Liver (tissue), 9 donors: ENCODE measurements around the gene SFXN5. TPM values are rescaled to one million over a fixed set of nuclear protein-coding genes. Genes with fewer than 3 reads are reported as not detected.
A peak's percentile ranks its signal among the peaks of the same experiment; 100 is the strongest.

Experiments used
- DNase-seq: peaks from one replicate; pipeline ENCODE4 v3.0.0-alpha.2; 2017; ENCODE audit warnings: low spot score
- H3K27ac ChIP-seq, 2 donors: one replicate each; pipeline ENCODE4 v1.7.0; 2013; ENCODE audit warnings: inconsistent platforms in 2 of 2, low read length in 2 of 2, control low read depth in 1 of 2, low read depth in 1 of 2, mild to moderate bottlenecking in 1 of 2
- H3K27me3 ChIP-seq, 4 donors: one replicate each; pipeline versions ENCODE4 v1.6.1 to v1.7.0; 2013; ENCODE audit warnings: low read length in 3 of 4, inconsistent platforms in 1 of 4, mild to moderate bottlenecking in 1 of 4, moderate library complexity in 1 of 4; ENCODE audit not compliant: control insufficient read depth in 4 of 4, insufficient read depth in 4 of 4
- H3K36me3 ChIP-seq, 4 donors: one replicate each; pipeline versions ENCODE4 v1.6.1 to v1.7.0; 2013; ENCODE audit warnings: low read length in 3 of 4, mild to moderate bottlenecking in 3 of 4, low read depth in 1 of 4, moderate library complexity in 1 of 4; ENCODE audit not compliant: control insufficient read depth in 4 of 4, insufficient read depth in 3 of 4
- H3K4me1 ChIP-seq, 4 donors: one replicate each; pipeline versions ENCODE4 v1.6.1 to v1.7.0; 2013; ENCODE audit warnings: low read length in 3 of 4, mild to moderate bottlenecking in 3 of 4, moderate library complexity in 1 of 4; ENCODE audit not compliant: control insufficient read depth in 4 of 4, insufficient read depth in 4 of 4
- H3K4me3 ChIP-seq, 3 donors: one replicate each; pipeline versions ENCODE4 v1.6.1 to v1.7.0; 2013; ENCODE audit warnings: low read length in 3 of 3, control low read depth in 1 of 3, low read depth in 1 of 3, mild to moderate bottlenecking in 1 of 3
- H3K9ac ChIP-seq, 2 donors: one replicate each; pipeline ENCODE4 v1.7.0; 2013; ENCODE audit warnings: low read length in 2 of 2, mild to moderate bottlenecking in 2 of 2, moderate library complexity in 2 of 2, control low read depth in 1 of 2, low read depth in 1 of 2
- H3K9me3 ChIP-seq, 4 donors: one replicate each; pipeline versions ENCODE4 v1.6.1 to v1.7.0; 2013; ENCODE audit warnings: low read length in 3 of 4; ENCODE audit not compliant: control insufficient read depth in 4 of 4
- EGR1 ChIP-seq, 2 donors: IDR thresholded peaks; 2 replicates each; pipeline ENCODE4 v1.6.1; 2016 to 2018; ENCODE audit warnings: antibody characterized with exemption in 2 of 2, low read depth in 2 of 2
- FOXA1 ChIP-seq: IDR thresholded peaks from 2 replicates; pipeline ENCODE4 v1.6.1; 2016; ENCODE audit warnings: antibody characterized with exemption
- FOXA2 ChIP-seq: IDR thresholded peaks from 2 replicates; pipeline ENCODE4 v1.6.1; 2016; ENCODE audit warnings: antibody characterized with exemption
- GABPA ChIP-seq, 2 donors: IDR thresholded peaks in 1 of 2; conservative IDR thresholded peaks in 1 of 2; 2 replicates each; pipeline ENCODE4 v1.6.1; 2016; ENCODE audit warnings: antibody characterized with exemption in 2 of 2, mild to moderate bottlenecking in 1 of 2, moderate library complexity in 1 of 2
- HNF4A ChIP-seq, 2 donors: conservative IDR thresholded peaks; 2 replicates each; pipeline ENCODE4 v1.6.1; 2016; ENCODE audit warnings: antibody characterized with exemption in 2 of 2, mild to moderate bottlenecking in 2 of 2
- HNF4G ChIP-seq: IDR thresholded peaks from 2 replicates; pipeline ENCODE4 v1.6.1; 2016; ENCODE audit warnings: antibody characterized with exemption
- JUND ChIP-seq, 2 donors: IDR thresholded peaks; 2 replicates each; pipeline ENCODE4 v1.6.1; 2016; ENCODE audit warnings: antibody characterized with exemption in 2 of 2
- NR2F2 ChIP-seq: IDR thresholded peaks from 2 replicates; pipeline ENCODE4 v1.6.1; 2016; ENCODE audit warnings: antibody characterized with exemption
- RAD21 ChIP-seq, 2 donors: IDR thresholded peaks; 2 replicates each; pipeline ENCODE4 v1.6.1; 2016; ENCODE audit warnings: antibody characterized with exemption in 2 of 2, mild to moderate bottlenecking in 2 of 2
- RXRA ChIP-seq, 2 donors: IDR thresholded peaks; 2 replicates each; pipeline ENCODE4 v1.6.1; 2017 to 2018; ENCODE audit warnings: antibody characterized with exemption in 2 of 2, mild to moderate bottlenecking in 1 of 2
- SP1 ChIP-seq: IDR thresholded peaks from 2 replicates; pipeline ENCODE4 v1.6.1; 2018; ENCODE audit warnings: antibody characterized with exemption, mild to moderate bottlenecking
- TAF1 ChIP-seq: conservative IDR thresholded peaks from 2 replicates; pipeline ENCODE4 v1.6.1; 2016; ENCODE audit warnings: antibody characterized with exemption, mild to moderate bottlenecking
- YY1 ChIP-seq: IDR thresholded peaks from 2 replicates; pipeline ENCODE4 v1.6.1; 2016; ENCODE audit warnings: antibody characterized with exemption, mild to moderate bottlenecking
- WGBS: extraction: QIAGEN DNeasy Blood & Tissue Kit; methylation state at CpG from one replicate; pipeline ENCODE4 v1.1.7; 2013; 5-methylcytosine and 5-hydroxymethylcytosine counted together
- polyA plus RNA-seq, 2 donors: library from polyadenylated mRNA; stranded (reverse) in 1 of 2; unstranded in 1 of 2; fragments of 200-250 nt in 1 of 2; fragments of >200 nt in 1 of 2; fragmentation: Nextera tagmentation in 1 of 2; extraction: Ambion mirVana in 1 of 2; gene quantifications; one replicate each; pipeline versions ENCODE4 v1.2.1 to v1.2.3, GENCODE V29; 2013 to 2015
- total RNA-seq, 2 donors: library from RNA; depleted of rRNA; stranded (reverse); fragments of >200 nt; gene quantifications; one replicate each; pipeline ENCODE4 v1.2.3, GENCODE V29; 2014
- TF ChIP-seq, protein P1 (sequence below): IDR thresholded peaks from 2 replicates; pipeline ENCODE4 v1.6.1; 2016; ENCODE audit warnings: antibody characterized with exemption
- TF ChIP-seq, protein P2 (sequence below): IDR thresholded peaks from 2 replicates; pipeline ENCODE4 v1.6.1; 2016; ENCODE audit warnings: antibody characterized with exemption, mild to moderate bottlenecking
- TF ChIP-seq, protein P3 (sequence below): IDR thresholded peaks from 2 replicates; pipeline ENCODE4 v1.6.1; 2016; ENCODE audit warnings: antibody characterized with exemption
- donor health status: healthy.
- donor health status: healthy.
- donor health status: healthy.
- donor health status: healthy.
- donor health status: healthy.

The SFXN5 gene
- total and polyA plus RNA-seq, 4 donors: 23.3 to 58.2 (median 29.5) TPM

DNA sequence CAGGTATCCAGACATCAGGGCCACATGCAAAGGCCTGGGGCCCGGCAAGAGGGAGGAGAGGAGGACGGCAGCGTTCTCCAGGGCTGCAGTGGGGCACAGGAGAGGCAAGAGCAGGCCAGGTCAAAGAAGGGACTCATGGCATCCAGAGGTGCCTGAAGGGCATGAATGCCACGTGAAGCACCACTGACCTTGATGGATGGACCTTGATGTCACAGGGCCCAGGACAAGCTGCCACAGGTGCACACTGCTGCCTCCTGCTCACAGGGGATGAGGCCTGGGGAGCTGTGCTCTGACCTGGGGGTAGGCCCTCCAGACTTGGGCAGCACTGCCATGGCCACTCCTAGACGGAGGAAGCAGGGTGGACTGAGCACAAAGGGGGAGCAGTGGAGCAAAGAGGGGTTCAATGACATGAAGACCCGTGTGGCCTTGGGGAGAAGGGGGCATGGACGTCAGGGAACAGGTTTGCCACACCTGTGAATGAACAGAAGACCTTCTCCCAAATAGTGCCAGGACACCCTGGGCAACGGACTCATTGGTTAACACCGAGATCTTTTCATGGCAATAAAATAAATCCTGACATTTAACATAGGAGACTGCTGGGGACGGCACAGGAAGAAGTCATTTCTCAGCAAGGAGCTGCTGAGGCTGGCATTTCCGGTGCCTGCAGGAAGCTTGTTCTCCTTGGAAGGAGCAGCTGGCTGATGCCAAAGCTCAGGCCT, 88.6 kb downstream of the SFXN5 start:
- Histone ChIP-seq H3K36me3 (peaks cover 0 to 4% (median 1%) of the 10 kb centered on the region in 4 donors), H3K9me3 (no peaks in the 10 kb centered on the region), H3K4me1 (peaks cover 31 to 56% (median 47%) of the 10 kb centered on the region in 4 donors), H3K4me3 (no peak overlapping the region), H3K27me3 (no peaks in the 10 kb centered on the region), H3K9ac (peak overlapping the region in 1 of 2 donors; percentile 53), H3K27ac (peak overlapping the region; percentile 70 to 86)
- 74% methylated on average over 11 of the region's 11 CpGs for WGBS
- TF ChIP-seq, protein P1, sequence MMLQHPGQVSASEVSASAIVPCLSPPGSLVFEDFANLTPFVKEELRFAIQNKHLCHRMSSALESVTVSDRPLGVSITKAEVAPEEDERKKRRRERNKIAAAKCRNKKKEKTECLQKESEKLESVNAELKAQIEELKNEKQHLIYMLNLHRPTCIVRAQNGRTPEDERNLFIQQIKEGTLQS: no peak
- TF ChIP-seq SP1 (peak; percentile 72), JUND (IDR thresholded peaks at IDR 0.05) (no peak), NR2F2 (no peak), FOXA2 (no peak), GABPA (IDR thresholded peaks at IDR 0.05 in 1 of 2, conservative IDR thresholded peaks at IDR 0.05 in 1 of 2) (no peak), YY1 (no peak), HNF4G (peak; percentile 50), TAF1 (no peak), EGR1 (IDR thresholded peaks at IDR 0.05; ENCODE audit: low read depth in 2 of 2) (no peak), RXRA (IDR thresholded peaks at IDR 0.05) (peak; percentile 80 to 89), HNF4A (conservative IDR thresholded peaks at IDR 0.05) (peak; percentile 68 to 77), FOXA1 (no peak)
- TF ChIP-seq, protein P2, sequence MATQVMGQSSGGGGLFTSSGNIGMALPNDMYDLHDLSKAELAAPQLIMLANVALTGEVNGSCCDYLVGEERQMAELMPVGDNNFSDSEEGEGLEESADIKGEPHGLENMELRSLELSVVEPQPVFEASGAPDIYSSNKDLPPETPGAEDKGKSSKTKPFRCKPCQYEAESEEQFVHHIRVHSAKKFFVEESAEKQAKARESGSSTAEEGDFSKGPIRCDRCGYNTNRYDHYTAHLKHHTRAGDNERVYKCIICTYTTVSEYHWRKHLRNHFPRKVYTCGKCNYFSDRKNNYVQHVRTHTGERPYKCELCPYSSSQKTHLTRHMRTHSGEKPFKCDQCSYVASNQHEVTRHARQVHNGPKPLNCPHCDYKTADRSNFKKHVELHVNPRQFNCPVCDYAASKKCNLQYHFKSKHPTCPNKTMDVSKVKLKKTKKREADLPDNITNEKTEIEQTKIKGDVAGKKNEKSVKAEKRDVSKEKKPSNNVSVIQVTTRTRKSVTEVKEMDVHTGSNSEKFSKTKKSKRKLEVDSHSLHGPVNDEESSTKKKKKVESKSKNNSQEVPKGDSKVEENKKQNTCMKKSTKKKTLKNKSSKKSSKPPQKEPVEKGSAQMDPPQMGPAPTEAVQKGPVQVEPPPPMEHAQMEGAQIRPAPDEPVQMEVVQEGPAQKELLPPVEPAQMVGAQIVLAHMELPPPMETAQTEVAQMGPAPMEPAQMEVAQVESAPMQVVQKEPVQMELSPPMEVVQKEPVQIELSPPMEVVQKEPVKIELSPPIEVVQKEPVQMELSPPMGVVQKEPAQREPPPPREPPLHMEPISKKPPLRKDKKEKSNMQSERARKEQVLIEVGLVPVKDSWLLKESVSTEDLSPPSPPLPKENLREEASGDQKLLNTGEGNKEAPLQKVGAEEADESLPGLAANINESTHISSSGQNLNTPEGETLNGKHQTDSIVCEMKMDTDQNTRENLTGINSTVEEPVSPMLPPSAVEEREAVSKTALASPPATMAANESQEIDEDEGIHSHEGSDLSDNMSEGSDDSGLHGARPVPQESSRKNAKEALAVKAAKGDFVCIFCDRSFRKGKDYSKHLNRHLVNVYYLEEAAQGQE: no peak
- TF ChIP-seq, protein P3, sequence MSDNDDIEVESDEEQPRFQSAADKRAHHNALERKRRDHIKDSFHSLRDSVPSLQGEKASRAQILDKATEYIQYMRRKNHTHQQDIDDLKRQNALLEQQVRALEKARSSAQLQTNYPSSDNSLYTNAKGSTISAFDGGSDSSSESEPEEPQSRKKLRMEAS: no peak
- DNase-seq: no peak

DNA sequence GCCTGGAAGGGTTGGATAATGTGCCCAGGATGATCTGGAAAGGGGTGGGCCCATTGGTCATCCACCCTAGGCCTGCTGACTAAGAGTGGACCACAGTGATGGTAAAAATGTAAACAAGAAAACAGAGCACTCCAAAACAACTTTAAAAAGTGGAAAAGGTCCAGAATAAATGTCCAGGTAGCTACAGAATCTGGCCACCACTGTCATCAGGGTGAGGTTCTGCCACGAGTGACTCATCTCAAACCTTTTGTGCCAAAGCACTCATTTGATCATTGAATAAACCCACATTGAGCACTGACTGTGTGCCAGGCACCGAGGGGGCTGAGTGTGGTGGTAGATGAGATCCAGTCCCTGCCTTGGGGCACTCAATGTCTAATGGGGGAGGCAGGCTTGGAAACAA, 89.3 kb downstream of the SFXN5 start:
- TF ChIP-seq JUND (IDR thresholded peaks at IDR 0.05) (peak in 1 of 2 donors; percentile 44), RAD21 (IDR thresholded peaks at IDR 0.05) (no peak)
- Histone ChIP-seq H3K4me3 (no peak overlapping the region), H3K36me3 (no peaks in the 10 kb centered on the region), H3K27ac (peak overlapping the region; percentile 70 to 86), H3K27me3 (no peaks in the 10 kb centered on the region), H3K4me1 (peaks cover 31 to 51% (median 42%) of the 10 kb centered on the region in 4 donors), H3K9me3 (no peaks in the 10 kb centered on the region), H3K9ac (no peak overlapping the region)
- 61% methylated on average over 2 of the region's 2 CpGs for WGBS
- no peak for DNase-seq
